ENCODE measurements around the gene MED27.
A peak's percentile ranks its signal among the peaks of the same experiment; 100 is the strongest.

The MED27 gene

DNA sequence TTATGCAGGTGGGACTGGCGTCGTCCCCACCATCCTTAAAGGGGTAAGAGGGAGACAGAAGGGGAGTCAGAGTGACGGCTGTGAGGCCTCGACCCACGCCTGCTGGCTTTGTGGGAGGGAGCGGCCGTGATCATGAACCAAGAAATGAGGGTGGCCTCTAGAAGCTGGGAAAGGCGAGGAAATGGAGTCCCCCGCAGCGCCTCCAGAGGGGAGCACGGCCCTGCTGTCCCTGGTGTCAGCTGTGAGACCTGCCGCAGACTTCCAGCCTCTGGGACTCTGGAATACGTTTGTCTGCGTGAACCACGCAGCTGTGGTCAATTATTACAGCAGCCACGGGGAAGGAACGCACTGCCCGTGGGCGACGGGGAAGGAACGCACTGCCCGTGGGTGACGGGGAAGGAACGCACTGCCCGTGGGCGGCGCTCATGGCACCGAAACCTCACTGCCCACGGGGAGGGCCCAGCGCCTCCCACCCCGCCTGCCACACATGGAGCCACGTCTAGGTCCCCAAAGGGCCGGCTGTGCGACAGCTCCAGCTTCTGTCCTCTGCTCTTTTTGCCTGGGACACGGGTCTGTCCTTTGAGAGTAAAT is 231.0 kb downstream of the MED27 start:
- DNase-seq = no peak

DNA sequence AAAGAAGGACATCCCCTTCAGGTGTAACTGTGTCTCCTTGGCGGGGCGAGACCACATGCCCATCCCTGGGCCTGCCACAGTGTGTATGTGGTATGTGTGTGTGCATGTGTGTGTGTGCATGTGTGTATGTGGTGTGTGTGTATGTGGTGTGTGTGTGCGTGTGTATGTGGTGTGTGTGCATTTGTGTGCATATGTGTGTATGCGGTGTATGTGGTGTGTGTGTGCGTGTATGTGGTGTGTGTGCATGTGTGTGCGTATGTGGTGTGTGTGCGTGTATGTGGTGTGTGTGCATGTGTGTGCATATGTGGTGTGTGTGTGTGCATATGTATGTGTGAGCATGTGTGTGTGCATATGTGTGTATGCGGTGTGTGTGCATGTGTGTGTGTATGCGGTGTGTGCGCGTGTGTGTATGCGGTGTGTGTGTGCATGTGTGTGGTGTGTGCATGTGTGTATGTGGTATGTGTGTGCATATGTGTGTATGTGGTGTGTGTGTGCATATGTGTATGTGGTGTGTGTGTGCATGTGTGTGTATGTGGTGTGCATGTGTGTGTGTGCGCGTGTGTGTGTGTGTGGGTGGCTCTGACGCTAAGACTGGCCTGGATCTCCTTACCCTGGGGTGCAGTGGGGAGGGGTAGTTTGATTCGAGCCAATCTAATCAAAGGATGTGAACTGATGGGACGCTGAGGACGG is 231.9 kb downstream of the MED27 start:
- no peak for DNase-seq

DNA sequence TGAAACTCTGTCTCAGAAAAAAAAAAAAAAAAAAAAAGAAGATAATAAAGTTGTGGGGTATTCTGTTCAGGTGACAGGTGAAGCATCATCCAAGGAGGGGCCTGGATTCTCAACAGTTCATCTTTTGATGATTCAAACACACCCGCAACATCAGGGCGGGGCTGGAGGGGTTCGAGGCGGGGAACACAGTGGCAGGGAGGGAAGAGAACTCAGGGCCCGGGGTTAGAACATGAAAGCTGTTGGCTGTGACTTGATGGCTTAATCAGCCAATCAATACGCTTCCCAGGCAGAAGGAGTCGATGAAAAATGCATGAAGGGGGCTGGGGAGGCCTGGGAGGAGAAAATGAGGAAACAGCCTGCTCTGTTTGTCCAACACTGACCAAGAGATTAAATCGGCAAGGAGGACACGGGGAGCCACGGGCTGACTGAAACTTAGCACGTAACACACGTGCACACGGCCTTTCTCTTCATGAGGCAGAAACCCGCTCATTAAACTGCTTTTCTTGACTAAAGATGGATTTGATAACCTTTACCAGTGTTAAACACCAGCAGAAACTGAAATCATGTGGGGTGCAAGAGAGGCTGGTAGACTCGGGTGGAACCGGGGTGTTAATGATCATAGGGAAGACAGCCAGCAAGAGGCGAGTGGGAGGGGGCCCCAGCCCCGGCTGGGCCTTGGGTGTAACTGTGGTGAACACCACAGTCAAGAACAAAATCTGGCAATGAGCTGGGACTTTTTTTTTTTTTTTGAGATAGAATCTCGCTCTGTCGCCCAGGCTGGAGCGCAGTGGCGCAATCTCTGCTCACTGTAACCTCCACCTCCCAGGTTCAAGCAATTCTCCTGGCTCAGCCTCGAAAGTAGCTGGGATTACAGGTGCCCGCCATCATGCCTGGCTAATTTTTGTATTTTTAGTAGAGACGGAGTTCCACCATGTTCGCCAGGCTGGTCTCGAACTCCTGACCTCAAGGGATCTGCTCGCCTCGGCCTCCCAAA is 234.1 kb downstream of the MED27 start:
- DNase-seq = no peak

DNA sequence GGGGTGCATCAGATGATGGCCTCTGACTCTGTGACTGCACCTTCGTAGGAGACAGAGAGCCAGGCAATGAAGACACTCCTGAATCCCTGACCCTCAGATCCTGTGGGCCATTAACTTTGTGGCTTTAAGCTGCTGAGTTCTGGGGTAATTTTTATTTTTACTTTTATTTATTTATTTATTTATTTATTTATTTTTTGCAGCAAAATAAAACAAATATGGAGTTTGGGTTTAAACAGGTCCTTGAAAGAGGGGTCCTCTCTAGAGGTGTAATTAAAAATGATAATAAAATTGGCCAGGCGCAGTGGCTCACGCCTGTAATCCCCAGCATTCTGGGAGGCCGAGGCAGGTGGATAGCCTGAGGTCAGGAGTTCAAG is 234.9 kb downstream of the MED27 start:
- no peak for DNase-seq

- DNase-seq = no peak
Observed at GRCh38 chr9:131843989-131844744, 235.5 kb downstream of the MED27 start.

DNA sequence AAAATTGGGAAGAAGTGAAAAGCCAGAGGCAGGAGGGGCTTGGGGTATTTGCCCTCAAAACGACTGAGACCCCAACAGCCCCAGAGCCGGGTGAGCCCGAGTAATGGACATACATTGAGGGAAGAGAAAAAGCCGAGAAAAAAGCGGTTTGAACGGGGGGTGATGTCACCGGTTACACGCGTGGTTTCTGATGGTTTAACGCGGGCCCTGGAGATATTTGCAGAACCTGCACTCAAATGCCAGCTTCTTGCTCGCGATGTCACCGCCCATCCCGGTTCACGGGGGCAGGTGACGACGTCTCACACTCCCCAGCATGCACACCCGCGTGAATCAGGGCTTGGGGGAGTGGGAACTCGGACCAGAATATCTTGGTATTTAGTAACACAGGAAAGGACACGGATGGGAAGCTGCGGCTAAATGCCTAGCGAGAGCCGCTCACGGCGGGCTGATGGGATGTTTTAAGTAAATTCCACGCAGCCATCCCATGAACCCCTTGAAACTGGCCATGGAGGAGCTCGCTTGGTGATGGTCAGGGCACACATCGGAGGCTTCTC is 237.8 kb downstream of the MED27 start:
- no peak for DNase-seq

DNA sequence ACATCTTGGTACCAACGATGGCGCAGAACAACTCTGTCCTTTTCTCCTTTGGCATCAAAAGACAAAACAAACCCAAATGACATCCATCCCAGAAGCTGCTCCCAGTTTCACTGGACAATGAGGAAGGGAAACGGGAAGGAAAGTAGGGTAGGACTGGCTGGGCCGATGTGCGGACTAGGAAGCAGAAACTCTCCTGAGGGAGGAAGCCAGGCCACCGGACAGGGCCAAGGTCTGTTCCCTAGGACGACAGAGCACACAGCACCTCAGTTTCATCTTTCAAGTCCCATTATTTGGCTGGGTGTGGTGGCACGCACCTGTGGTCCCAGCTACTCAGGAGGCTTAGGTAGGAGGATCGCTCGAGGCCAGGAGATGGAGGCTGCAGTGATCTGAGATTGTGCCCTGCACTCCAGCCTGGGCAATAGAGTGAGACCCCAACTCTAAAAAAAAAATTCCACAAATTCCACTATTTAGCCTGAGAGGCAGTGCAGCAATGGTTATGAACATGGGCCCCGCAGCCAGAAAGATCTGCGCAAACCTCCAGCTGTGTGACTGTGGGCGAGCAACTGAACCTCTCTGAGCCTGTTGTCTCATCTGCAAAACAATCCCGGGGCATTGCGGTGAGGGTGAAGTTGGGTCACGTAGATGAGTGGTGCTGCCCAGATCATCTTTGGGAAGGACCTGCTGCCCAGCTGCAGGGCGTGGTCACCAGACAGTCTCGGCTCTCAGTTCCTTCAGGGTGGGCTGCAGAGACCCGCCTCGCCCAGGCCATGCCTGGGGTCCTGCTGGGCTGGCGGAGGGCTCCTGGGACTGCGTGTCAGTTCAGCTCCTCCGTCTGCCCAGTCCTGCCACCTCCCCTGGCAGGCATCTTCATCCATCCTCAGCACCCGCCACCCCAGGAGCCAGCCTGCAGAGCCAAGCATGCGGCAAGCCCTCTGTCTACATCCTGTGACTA is 238.6 kb downstream of the MED27 start:
- no peak for DNase-seq

DNA sequence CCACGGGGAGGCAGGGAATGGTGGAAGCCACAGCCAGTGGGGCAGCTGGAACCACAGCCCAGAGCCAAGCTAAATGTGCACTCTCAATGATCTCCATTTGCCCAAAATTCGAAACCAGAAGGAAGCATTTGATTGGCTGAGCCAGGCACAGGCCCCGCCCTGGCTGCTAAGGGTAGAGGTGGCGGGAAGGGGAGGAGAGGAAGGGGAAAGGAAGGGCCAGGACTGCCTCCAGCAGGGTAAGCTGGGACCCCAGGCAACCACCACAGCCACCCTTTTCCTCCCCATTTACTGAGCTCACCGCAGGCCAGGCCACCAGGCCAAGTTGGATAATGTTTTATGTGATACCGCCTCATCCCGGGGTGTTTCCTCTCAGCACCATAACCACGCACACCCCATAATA is 239.4 kb downstream of the MED27 start:
- DNase-seq = no peak

- DNase-seq = no peak
Observed at GRCh38 chr9:131839281-131840084, 240.2 kb downstream of the MED27 start.

- no peak for DNase-seq
Observed at GRCh38 chr9:131838530-131839280, 241.0 kb downstream of the MED27 start.

DNA sequence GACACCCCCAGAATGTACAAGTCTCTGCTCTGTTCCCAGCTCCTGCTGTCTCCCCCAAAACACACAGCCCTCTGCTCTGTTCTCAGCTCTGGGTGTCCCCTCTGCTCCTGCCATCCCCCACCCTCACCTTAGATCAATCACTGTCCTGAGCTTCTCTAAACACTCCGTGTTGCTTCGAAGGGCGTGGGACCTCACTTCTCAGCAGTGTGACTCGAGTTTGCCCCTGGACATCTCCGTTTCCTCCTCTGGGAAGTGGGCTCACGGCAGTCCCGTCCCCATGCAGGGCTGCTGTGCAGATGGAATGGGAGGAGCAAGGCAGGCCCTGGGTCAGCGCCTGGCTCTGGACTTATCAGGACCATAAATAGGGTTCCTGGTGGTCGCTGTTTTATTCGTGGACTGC is 241.8 kb downstream of the MED27 start:
- DNase-seq = no peak

- no peak for DNase-seq
Observed at GRCh38 chr9:131837316-131837715, 242.4 kb downstream of the MED27 start.

- DNase-seq = no peak
Observed at GRCh38 chr9:131836607-131837315, 242.9 kb downstream of the MED27 start.

DNA sequence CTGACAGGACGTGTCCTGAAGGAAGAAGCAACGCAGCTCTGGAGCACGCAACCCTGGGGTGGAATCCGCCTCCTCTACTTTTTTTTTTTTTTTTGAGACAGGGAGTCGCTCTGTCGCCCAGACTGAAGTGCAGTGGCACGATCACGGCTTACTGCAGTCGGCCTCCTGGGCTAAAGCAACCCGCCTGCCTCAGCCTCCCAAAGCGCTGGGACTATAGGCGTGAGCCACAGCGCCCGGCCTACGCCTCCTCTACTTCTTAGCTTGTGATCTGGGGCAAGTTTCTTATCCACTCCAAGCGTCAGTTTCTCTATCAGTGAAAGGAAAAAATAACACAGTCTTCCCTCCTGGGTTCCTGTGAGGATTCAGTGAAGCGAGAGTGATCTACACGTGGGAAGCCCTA is 243.6 kb downstream of the MED27 start:
- DNase-seq = no peak

DNA sequence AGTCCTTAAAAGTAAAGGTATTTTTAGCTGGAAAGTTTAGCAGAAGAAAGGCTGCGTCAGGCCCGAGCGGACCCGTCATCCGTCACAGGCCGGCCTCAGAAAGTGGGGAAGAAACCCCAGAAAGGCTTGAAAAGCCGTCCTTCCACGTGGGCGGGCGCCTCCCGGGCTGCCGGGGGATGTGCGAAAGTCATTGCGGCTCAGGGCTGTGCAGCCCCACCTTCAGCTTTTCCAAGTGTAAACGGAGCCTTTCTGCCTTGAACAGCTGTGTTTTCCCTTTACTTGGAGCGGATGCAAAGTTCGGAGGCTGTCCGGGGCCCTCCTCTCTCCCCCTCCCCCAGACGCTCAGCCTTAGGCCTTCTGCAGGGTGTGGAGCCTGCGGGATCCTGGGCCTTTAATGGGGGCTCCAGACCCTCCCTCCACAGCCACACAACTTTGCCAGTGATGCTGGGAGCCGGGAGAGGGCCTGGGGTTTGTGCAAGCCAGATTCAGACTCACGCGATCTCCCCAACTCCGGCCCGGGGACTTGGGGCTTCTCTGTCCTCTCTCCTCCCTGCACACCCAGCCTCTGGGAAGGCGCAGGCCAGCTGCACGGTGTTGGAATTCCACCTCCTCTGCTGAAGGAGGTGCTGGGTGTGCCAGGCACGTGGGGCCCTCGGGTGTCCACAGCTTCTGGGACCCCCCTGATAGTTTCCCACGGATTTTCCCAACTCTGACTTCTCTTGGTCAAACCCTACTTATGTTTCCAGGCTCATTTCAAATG is 244.3 kb downstream of the MED27 start:
- peak; percentile 81 for DNase-seq

- DNase-seq = no peak
Observed at GRCh38 chr9:131834721-131835120, 244.9 kb downstream of the MED27 start.

DNA sequence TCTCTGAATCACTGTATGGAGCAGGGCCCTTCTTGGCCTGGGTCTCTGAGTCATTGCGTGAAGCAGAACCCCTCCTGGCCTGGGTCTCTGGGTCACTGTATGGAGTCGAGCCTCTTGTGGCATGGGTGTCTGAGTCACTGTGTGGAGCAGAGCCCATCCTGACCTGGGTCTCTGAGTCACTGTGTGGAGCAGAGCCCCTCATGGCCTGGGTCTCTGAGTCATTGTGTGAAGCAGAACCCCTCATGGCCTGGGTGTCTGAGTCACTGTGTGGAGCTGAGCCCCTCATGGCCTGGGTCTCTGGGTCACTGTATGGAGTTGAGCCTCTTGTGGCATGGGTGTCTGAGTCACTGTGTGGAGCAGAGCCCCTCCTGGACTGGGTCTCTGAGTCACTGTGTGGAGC is 245.8 kb downstream of the MED27 start:
- DNase-seq = no peak

DNA sequence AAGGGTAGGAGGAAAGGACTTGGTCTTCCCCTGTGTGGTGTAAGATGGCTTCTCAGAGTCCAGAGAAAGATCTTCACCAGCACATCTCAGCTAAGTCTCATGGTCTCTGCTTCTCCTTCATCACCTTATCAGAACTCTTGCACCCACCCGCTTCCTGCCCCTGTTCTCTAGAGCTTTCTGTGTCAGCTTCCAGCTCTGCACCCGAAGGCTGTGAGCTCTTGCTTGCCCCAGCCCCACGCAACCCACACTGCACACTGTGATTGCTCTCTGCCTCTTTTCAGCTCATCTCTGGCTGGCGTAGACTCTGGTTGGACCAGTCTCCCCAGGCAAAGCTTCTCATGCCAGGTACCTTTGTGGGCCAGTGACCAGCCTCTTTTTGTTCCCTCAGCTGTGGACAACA is 246.6 kb downstream of the MED27 start:
- DNase-seq = no peak

Measured in femur (tissue), 1 donor.